Neural cell (in vitro differentiated cells): ENCODE measurements around the gene GABPB1. TPM values are rescaled to one million over a fixed set of nuclear protein-coding genes. Genes with fewer than 3 reads are reported as not detected.

ENCODE experiments used
- H2AFZ ChIP-seq: fragments of 200-600, 300-800 bp; sonication (generic), shearing (Covaris generic); 2 replicates; pipeline ENCODE4 v1.6.0; 2014; ENCODE audit warnings: low read depth, mild to moderate bottlenecking, antibody characterized with exemption, low read length, moderate library complexity
- H3F3A ChIP-seq: fragments of 200-600 bp; shearing (Covaris generic); 2 replicates; pipeline ENCODE4 v1.6.1; 2016; ENCODE audit warnings: mild to moderate bottlenecking, moderate library complexity, mixed read lengths, antibody characterized with exemption, low read length; ENCODE audit not compliant: insufficient read depth, poor library complexity, severe bottlenecking
- H3K27ac ChIP-seq: fragments of 200-600, 300-800 bp; sonication (generic), shearing (Covaris generic); 2 replicates; pipeline ENCODE4 v1.5.1; 2014; ENCODE audit warnings: mild to moderate bottlenecking, low read length, moderate library complexity
- H3K27me3 ChIP-seq: fragments of 300-800, 200-600 bp; sonication (generic), shearing (Covaris generic); 2 replicates; pipeline ENCODE4 v1.6.0; 2014; ENCODE audit warnings: mild to moderate bottlenecking, low read depth, low read length, moderate library complexity; ENCODE audit not compliant: insufficient read depth
- H3K36me3 ChIP-seq: fragments of 300-800, 200-600 bp; sonication (generic), shearing (Covaris generic); 2 replicates; pipeline ENCODE4 v1.5.1; 2014; ENCODE audit warnings: mild to moderate bottlenecking, antibody characterized with exemption, low read length, moderate library complexity; ENCODE audit not compliant: insufficient read depth
- H3K4me2 ChIP-seq: fragments of 300-800, 200-600 bp; sonication (generic), shearing (Covaris generic); 2 replicates; pipeline ENCODE4 v1.6.0; 2014; ENCODE audit warnings: mild to moderate bottlenecking, low read length
- H3K4me3 ChIP-seq: fragments of 300-800, 200-600 bp; sonication (generic), shearing (Covaris generic); 2 replicates; pipeline ENCODE4 v1.5.1; 2014; ENCODE audit warnings: mild to moderate bottlenecking, low read length, moderate library complexity
- H3K79me2 ChIP-seq: fragments of 200-600 bp; shearing (Covaris generic); replicated peaks from 2 replicates; pipeline ENCODE4 v1.6.0; 2014; ENCODE audit warnings: mild to moderate bottlenecking, low read length, moderate library complexity; ENCODE audit not compliant: insufficient read depth
- H3K9ac ChIP-seq: fragments of 300-800, 200-600 bp; sonication (generic), shearing (Covaris generic); 2 replicates; pipeline ENCODE4 v1.6.1; 2016; ENCODE audit warnings: mild to moderate bottlenecking, low read length, mixed read lengths
- H3K9me2 ChIP-seq: fragments of 200-600 bp; shearing (Covaris generic); 2 replicates; pipeline ENCODE4 v1.6.1; 2016; ENCODE audit warnings: mild to moderate bottlenecking, low read length, mixed read lengths; ENCODE audit not compliant: insufficient read depth
- H3K9me3 ChIP-seq: fragments of 200-600, 300-800 bp; sonication (generic), shearing (Covaris generic); 2 replicates; pipeline ENCODE4 v1.6.1; 2016; ENCODE audit warnings: mild to moderate bottlenecking, mixed run types, low read length, moderate library complexity, mixed read lengths
- H4K20me1 ChIP-seq: fragments of 200-600 bp; shearing (Covaris generic); 2 replicates; pipeline ENCODE4 v1.6.1; 2016; ENCODE audit warnings: mild to moderate bottlenecking, mixed run types; ENCODE audit not compliant: insufficient read depth
- EP300 ChIP-seq: fragments of 450-650 bp; conservative IDR thresholded peaks from 2 replicates; pipeline ENCODE4 v1.6.1; 2014; ENCODE audit warnings: antibody characterized with exemption, mild to moderate bottlenecking, moderate library complexity; ENCODE audit not compliant: poor library complexity, severe bottlenecking
- EZH2 ChIP-seq: fragments of 200-600, 300-800 bp; shearing (Covaris generic), sonication (generic); IDR thresholded peaks from 2 replicates; pipeline ENCODE4 v1.6.1; 2014; ENCODE audit warnings: antibody characterized with exemption, low read length, borderline replicate concordance, mild to moderate bottlenecking; ENCODE audit not compliant: insufficient read depth, poor library complexity, severe bottlenecking
- MXI1 ChIP-seq: fragments of 450-650 bp; conservative IDR thresholded peaks from 2 replicates; pipeline ENCODE4 v1.6.1; 2014; ENCODE audit warnings: antibody characterized with exemption, mild to moderate bottlenecking; ENCODE audit not compliant: poor library complexity, severe bottlenecking
- POLR2AphosphoS5 ChIP-seq: IDR thresholded peaks from 2 replicates; pipeline ENCODE4 v1.6.1; 2012
- RAD21 ChIP-seq: fragments of 450-650 bp; conservative IDR thresholded peaks from 2 replicates; pipeline ENCODE4 v1.6.1; 2014; ENCODE audit warnings: antibody characterized with exemption, mild to moderate bottlenecking, moderate library complexity
- SMC3 ChIP-seq: fragments of 450-650 bp; conservative IDR thresholded peaks from 2 replicates; pipeline ENCODE4 v1.6.1; 2014; ENCODE audit warnings: antibody characterized with exemption, mild to moderate bottlenecking, moderate library complexity; ENCODE audit not compliant: poor library complexity
- TAF1 ChIP-seq: IDR thresholded peaks from 2 replicates; pipeline ENCODE4 v1.6.1; 2012; ENCODE audit warnings: low read depth
- polyA plus RNA-seq: library from polyadenylated mRNA; depleted of rRNA; stranded (reverse); fragments of >200 nt; gene quantifications from 2 replicates; pipeline ENCODE4 v1.2.3, GENCODE V29; 2014
- TF ChIP-seq, protein P1 (sequence below): IDR thresholded peaks from 2 replicates; pipeline ENCODE4 v1.6.1; 2012; ENCODE audit warnings: borderline replicate concordance
- TF ChIP-seq, protein P2 (sequence below): fragments of 450-650 bp; IDR thresholded peaks from 2 replicates; pipeline ENCODE4 v1.5.1; 2014; ENCODE audit warnings: antibody characterized with exemption, mild to moderate bottlenecking, moderate library complexity; ENCODE audit not compliant: poor library complexity, severe bottlenecking

Gene GABPB1
- polyA plus RNA-seq, 1 donor from 2014 or later = 34.1 TPM

DNA sequence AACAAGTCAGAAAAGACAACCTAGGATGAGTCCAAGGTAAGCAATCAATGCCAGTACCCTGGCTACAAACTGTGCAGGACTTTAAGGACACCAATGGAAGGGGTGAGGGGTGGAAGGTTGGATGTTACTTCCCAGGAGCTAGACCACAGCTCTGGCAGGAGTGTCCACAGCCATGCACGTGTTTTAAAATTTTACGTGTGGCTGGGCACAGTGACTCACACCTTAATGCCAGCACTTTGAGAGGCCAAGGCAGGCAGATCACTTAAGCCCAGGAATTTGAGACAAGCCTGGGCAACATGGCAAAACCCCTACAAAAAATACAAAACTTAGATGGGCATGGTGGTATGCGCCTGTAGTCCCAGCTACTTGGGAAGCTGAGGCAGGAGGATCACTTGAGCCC is 74.7 kb downstream of the GABPB1 start:
- Histone ChIP-seq H3K9ac (no peak overlapping the region), H3K27ac (no peak overlapping the region), H3K36me3 (no peaks in the 10 kb centered on the region), H2AFZ (no peak overlapping the region), H3K4me3 (no peak overlapping the region), H4K20me1 (no peaks in the 10 kb centered on the region), H3K4me2 (no peak overlapping the region), H3K79me2 (no peaks in the 10 kb centered on the region), H3K9me2 (no peaks in the 10 kb centered on the region), H3K27me3 (no peaks in the 10 kb centered on the region), H3F3A (no peaks in the 10 kb centered on the region), H3K9me3 (no peaks in the 10 kb centered on the region)
- TF ChIP-seq, protein P1, sequence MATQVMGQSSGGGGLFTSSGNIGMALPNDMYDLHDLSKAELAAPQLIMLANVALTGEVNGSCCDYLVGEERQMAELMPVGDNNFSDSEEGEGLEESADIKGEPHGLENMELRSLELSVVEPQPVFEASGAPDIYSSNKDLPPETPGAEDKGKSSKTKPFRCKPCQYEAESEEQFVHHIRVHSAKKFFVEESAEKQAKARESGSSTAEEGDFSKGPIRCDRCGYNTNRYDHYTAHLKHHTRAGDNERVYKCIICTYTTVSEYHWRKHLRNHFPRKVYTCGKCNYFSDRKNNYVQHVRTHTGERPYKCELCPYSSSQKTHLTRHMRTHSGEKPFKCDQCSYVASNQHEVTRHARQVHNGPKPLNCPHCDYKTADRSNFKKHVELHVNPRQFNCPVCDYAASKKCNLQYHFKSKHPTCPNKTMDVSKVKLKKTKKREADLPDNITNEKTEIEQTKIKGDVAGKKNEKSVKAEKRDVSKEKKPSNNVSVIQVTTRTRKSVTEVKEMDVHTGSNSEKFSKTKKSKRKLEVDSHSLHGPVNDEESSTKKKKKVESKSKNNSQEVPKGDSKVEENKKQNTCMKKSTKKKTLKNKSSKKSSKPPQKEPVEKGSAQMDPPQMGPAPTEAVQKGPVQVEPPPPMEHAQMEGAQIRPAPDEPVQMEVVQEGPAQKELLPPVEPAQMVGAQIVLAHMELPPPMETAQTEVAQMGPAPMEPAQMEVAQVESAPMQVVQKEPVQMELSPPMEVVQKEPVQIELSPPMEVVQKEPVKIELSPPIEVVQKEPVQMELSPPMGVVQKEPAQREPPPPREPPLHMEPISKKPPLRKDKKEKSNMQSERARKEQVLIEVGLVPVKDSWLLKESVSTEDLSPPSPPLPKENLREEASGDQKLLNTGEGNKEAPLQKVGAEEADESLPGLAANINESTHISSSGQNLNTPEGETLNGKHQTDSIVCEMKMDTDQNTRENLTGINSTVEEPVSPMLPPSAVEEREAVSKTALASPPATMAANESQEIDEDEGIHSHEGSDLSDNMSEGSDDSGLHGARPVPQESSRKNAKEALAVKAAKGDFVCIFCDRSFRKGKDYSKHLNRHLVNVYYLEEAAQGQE = no peak
- TF ChIP-seq MXI1 = no peak
- TF ChIP-seq, protein P2, sequence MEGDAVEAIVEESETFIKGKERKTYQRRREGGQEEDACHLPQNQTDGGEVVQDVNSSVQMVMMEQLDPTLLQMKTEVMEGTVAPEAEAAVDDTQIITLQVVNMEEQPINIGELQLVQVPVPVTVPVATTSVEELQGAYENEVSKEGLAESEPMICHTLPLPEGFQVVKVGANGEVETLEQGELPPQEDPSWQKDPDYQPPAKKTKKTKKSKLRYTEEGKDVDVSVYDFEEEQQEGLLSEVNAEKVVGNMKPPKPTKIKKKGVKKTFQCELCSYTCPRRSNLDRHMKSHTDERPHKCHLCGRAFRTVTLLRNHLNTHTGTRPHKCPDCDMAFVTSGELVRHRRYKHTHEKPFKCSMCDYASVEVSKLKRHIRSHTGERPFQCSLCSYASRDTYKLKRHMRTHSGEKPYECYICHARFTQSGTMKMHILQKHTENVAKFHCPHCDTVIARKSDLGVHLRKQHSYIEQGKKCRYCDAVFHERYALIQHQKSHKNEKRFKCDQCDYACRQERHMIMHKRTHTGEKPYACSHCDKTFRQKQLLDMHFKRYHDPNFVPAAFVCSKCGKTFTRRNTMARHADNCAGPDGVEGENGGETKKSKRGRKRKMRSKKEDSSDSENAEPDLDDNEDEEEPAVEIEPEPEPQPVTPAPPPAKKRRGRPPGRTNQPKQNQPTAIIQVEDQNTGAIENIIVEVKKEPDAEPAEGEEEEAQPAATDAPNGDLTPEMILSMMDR = no peak
- no peak for TF ChIP-seq RAD21
- TF ChIP-seq TAF1 = no peak
- no peak for TF ChIP-seq EP300
- TF ChIP-seq EZH2 = no peak
- TF ChIP-seq SMC3 = no peak
- TF ChIP-seq POLR2AphosphoS5 = no peak

DNA sequence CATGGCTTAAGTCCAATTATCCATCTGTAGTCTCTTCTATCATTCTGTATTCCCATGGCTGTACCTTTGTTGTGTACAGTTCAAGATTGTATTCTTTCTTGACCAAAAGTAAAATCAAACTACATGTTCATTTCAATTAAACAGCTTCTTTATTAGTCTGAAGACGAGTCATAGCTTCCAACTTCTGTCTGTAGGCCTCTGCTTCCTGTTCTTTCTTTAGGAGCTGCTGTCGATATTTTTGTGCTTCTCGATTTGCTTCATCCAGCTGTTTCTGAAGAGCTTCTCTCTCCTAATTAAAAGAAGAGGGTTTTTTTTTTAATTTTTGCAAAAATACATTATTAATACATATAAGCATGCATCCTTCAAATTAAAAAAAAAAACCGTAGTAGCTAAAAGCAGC is 76.5 kb downstream of the GABPB1 start:
- Histone ChIP-seq H3K27me3 (no peaks in the 10 kb centered on the region), H2AFZ (no peak overlapping the region), H3K27ac (no peak overlapping the region), H3K36me3 (no peaks in the 10 kb centered on the region), H3K9ac (no peak overlapping the region), H3F3A (no peaks in the 10 kb centered on the region), H3K9me2 (no peaks in the 10 kb centered on the region), H3K79me2 (no peaks in the 10 kb centered on the region), H3K4me2 (no peak overlapping the region), H4K20me1 (no peaks in the 10 kb centered on the region), H3K4me3 (no peak overlapping the region), H3K9me3 (no peaks in the 10 kb centered on the region)
- TF ChIP-seq, protein P2 = no peak
- TF ChIP-seq, protein P1 = no peak
- TF ChIP-seq POLR2AphosphoS5 (no peak), EZH2 (no peak), EP300 (no peak), SMC3 (no peak), TAF1 (no peak)
